ENCODE measurements around the gene MYO15A.

MYO15A gene

GRCh38 chr17:18218756-18219415, 110.3 kb downstream of the MYO15A start:
- peak; percentile 48 for DNase-seq (ENCODE audit: low spot score)

- DNase-seq (ENCODE audit: low spot score) = no peak
Observed at GRCh38 chr17:18224053-18224386, 115.5 kb downstream of the MYO15A start.

- no peak for DNase-seq (ENCODE audit: low spot score)
Observed at GRCh38 chr17:18224387-18225120, 116.0 kb downstream of the MYO15A start.

GRCh38 chr17:18225121-18225641, 116.6 kb downstream of the MYO15A start, which contains the start of gene LLGL1:
Gene LLGL1 (plus strand): TSS chr17:18225635. CDS start chr17:18225683, 48 bp downstream.
- peak; percentile 99 for DNase-seq (ENCODE audit: low spot score)

GRCh38 chr17:18225642-18226283, 117.2 kb downstream of the MYO15A start:
- peak; percentile 12 for DNase-seq (ENCODE audit: low spot score)

- DNase-seq (ENCODE audit: low spot score) = peak; percentile 18
Observed at GRCh38 chr17:18226284-18226945, 117.9 kb downstream of the MYO15A start.

GRCh38 chr17:18227635-18228034, 119.1 kb downstream of the MYO15A start:
- DNase-seq (ENCODE audit: low spot score) = no peak

- no peak for DNase-seq (ENCODE audit: low spot score)
Observed at GRCh38 chr17:18228176-18228682, 119.7 kb downstream of the MYO15A start.

GRCh38 chr17:18229254-18229653, 120.7 kb downstream of the MYO15A start:
- DNase-seq (ENCODE audit: low spot score) = no peak

All from AG08395 (cell line).